HCT116 (cell line): ENCODE results near the gene FAM50A. TPM values are rescaled to one million over a fixed set of nuclear protein-coding genes. Genes with fewer than 3 reads are reported as not detected.

ENCODE experiments used
- ATAC-seq: fragments of 200-7000 bp; cut with Tn5 transposase; 2 replicates; pipeline ENCODE4 v1.9.1; 2020; ENCODE audit warnings: mild to moderate bottlenecking, moderate library complexity
- BruUV-seq: library from RNA; stranded (reverse); fragments of 400-500 nt; replicated peaks from 2 replicates; lab custom pipeline; 2021; lab: Mats Ljungman, UMichigan
- CTCF ChIA-PET: fragments of 300-600 bp; sonication (Branson Sonifier 250); formaldehyde crosslinking; loops from one replicate; lab custom pipeline; 2021; ENCODE audit warnings: antibody characterized with exemption; lab: Charles Lee
- POLR2A ChIA-PET: fragments of 300-600, 350-600 bp; sonication (Branson Sonifier 250); formaldehyde crosslinking; loops from one replicate; lab custom pipeline; 2021; ENCODE audit warnings: antibody characterized with exemption; lab: Charles Lee
- RAD21 ChIA-PET, 2 experiments: fragments of 300-600 bp; sonication (Branson Sonifier 250); formaldehyde crosslinking; loops; one replicate each; lab custom pipeline; 2023; ENCODE audit warnings: low total read pairs in 2 of 2; ENCODE audit not compliant: uncharacterized antibody in 2 of 2, unreplicated experiment in 2 of 2, low non-redundant PET in 1 of 2; lab: Charles Lee
- DNase-seq: peaks from one replicate; pipeline ENCODE4 v3.0.0-alpha.2; 2010; ENCODE audit warnings: low read depth, low spot score
- H2AFZ ChIP-seq: fragments of 200-600 bp; shearing (Covaris generic), sonication (generic); 2 replicates; pipeline ENCODE4 v1.6.1; 2017; ENCODE audit warnings: low read depth, mixed run types, mixed read lengths, antibody characterized with exemption, low read length; ENCODE audit not compliant: poor library complexity, severe bottlenecking
- H3K27ac ChIP-seq: 2 replicates; pipeline ENCODE4 v1.5.1; 2012; ENCODE audit warnings: low read depth, low read length
- H3K27me3 ChIP-seq: fragments of 200-600 bp; sonication (generic); 2 replicates; pipeline ENCODE4 v1.6.1; 2016; ENCODE audit warnings: mixed run types, low read length, mixed read lengths; ENCODE audit not compliant: insufficient read depth
- H3K36me3 ChIP-seq, 2 experiments: fragments of 200-500 bp in 1 of 2; fragments of 200-600 bp in 1 of 2; sonication (Bioruptor generic) in 1 of 2; sonication (generic) in 1 of 2; 2 replicates each; pipeline versions ENCODE4 v1.5.1 to v1.6.1; 2014 to 2016; ENCODE audit warnings: low read length in 2 of 2, inconsistent platforms in 1 of 2, mixed read lengths in 1 of 2, mixed run types in 1 of 2; ENCODE audit not compliant: insufficient read depth in 2 of 2, control insufficient read depth in 1 of 2
- H3K4me1 ChIP-seq, 2 experiments: fragments of 200-600 bp in 1 of 2; sonication (generic) in 1 of 2; 2 replicates each; pipeline versions ENCODE4 v1.5.1 to v1.6.1; 2012 to 2017; ENCODE audit warnings: low read length in 2 of 2, inconsistent platforms in 1 of 2, mild to moderate bottlenecking in 1 of 2, mixed read lengths in 1 of 2, mixed run types in 1 of 2, moderate library complexity in 1 of 2; ENCODE audit not compliant: insufficient read depth in 2 of 2, control insufficient read depth in 1 of 2
- H3K4me2 ChIP-seq: fragments of 200-600 bp; sonication (generic); 2 replicates; pipeline ENCODE4 v1.6.1; 2017; ENCODE audit warnings: mixed run types, low read length, mixed read lengths
- H3K4me3 ChIP-seq, 2 experiments: fragments of 200-600 bp in 1 of 2; sonication (generic) in 1 of 2; replicated peaks in 1 of 2; 2 replicates each; pipeline ENCODE4 v1.5.1; 2011 to 2016; ENCODE audit warnings: low read length in 2 of 2, control low read depth in 1 of 2, low read depth in 1 of 2, mild to moderate bottlenecking in 1 of 2, mixed read lengths in 1 of 2, mixed run types in 1 of 2
- H3K79me2 ChIP-seq: fragments of 200-600 bp; sonication (generic); 2 replicates; pipeline ENCODE4 v1.6.1; 2017; ENCODE audit warnings: mild to moderate bottlenecking, mixed run types, low read length, moderate library complexity, mixed read lengths; ENCODE audit not compliant: insufficient read depth
- H3K9ac ChIP-seq: fragments of 200-600 bp; sonication (generic); 2 replicates; pipeline ENCODE4 v1.6.1; 2016; ENCODE audit warnings: low read length, mixed read lengths
- H3K9me2 ChIP-seq: fragments of 200-600 bp; sonication (generic), shearing (Covaris generic); 2 replicates; pipeline ENCODE4 v1.6.1; 2017; ENCODE audit warnings: mixed run types, mild to moderate bottlenecking, moderate library complexity; ENCODE audit not compliant: insufficient read depth
- H3K9me3 ChIP-seq, 2 experiments: fragments of 200-500 bp in 1 of 2; fragments of 200-600 bp in 1 of 2; sonication (Bioruptor generic) in 1 of 2; sonication (generic) in 1 of 2; 2 replicates each; pipeline ENCODE4 v1.6.1; 2014 to 2017; ENCODE audit warnings: low read length in 2 of 2, mixed read lengths in 2 of 2, inconsistent platforms in 1 of 2, low read depth in 1 of 2, mild to moderate bottlenecking in 1 of 2, mixed run types in 1 of 2, moderate library complexity in 1 of 2; ENCODE audit not compliant: control insufficient read depth in 1 of 2, insufficient read depth in 1 of 2
- H4K20me1 ChIP-seq: fragments of 200-600 bp; sonication (generic), shearing (Covaris generic); 2 replicates; pipeline ENCODE4 v1.6.1; 2017; ENCODE audit warnings: mixed run types, mild to moderate bottlenecking, moderate library complexity; ENCODE audit not compliant: insufficient read depth
- EGR1 ChIP-seq: IDR thresholded peaks from 2 replicates; pipeline ENCODE4 v1.6.1; 2012; ENCODE audit warnings: low read depth
- ELF1 ChIP-seq: IDR thresholded peaks from 2 replicates; pipeline ENCODE4 v1.6.1; 2012; ENCODE audit warnings: low read depth, borderline replicate concordance
- EZH2 ChIP-seq: fragments of 200-600 bp; sonication (generic); IDR thresholded peaks from 2 replicates; pipeline ENCODE4 v1.6.1; 2017; ENCODE audit warnings: antibody characterized with exemption, mixed run types
- FOSL1 ChIP-seq: IDR thresholded peaks from 2 replicates; pipeline ENCODE4 v1.6.1; 2012; ENCODE audit warnings: low read depth
- POLR2A ChIP-seq: IDR thresholded peaks from 2 replicates; pipeline ENCODE4 v1.7.0; 2011; ENCODE audit warnings: borderline replicate concordance; ENCODE audit not compliant: insufficient read depth, insufficient read length; ENCODE audit errors: extremely low read depth
- POLR2AphosphoS5 ChIP-seq: IDR thresholded peaks from 2 replicates; pipeline ENCODE4 v1.6.1; 2011; ENCODE audit warnings: mild to moderate bottlenecking, low read depth, low read length, moderate library complexity
- intact Hi-C: fragments of 100-400 bp; cut with micrococcal nuclease; formaldehyde crosslinking; loops from 2 replicates; pipeline ENCODE4 v1.10.0; 2022
- total RNA-seq: library from RNA; stranded (reverse); gene quantifications from one replicate; pipeline ENCODE4 v1.2.1, GENCODE V29; 2021; ENCODE audit not compliant: unreplicated experiment

The FAM50A gene
- total RNA-seq, 1 experiment from 2014 or later = 46.5 TPM

DNA sequence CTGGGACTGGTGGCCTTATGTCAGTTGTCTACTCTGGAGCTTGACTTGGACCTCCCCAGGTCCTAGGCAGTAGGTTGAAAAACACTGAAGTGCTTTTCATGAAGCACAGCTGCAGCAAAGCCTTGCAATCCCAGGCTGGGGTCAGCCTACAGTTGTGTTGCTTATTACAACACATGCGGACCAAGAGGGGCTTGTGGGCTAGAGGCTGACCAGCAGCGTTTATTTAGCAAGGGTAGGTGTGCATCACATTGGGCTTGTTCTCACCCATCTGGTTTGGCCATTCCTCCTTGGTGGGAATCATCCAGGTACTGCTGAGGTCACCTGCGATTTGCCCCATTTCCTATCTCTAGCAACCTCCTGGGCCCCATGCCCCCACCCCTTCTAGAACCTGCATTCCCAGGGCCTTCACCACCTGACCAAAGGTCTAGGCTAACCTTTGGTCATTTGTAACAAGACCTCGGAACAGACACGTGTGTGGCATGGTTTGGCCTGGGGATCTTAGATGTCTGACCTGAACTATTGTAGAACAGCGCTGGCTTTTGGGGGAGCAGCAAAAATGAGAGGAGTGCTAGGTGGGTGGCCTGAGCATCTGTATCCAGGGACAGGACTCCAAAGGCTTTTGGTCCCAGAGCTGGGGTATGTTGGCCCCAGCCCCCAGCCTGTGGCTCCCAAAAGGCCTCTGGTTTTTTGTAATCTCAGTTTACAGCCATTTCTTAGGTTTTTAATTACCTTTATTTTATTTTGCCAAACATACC lies 42.7 kb upstream of the FAM50A start:
- TF ChIP-seq POLR2A = peak; percentile 74
- TF ChIP-seq ELF1 = no peak
- peak; percentile 78 for TF ChIP-seq POLR2AphosphoS5
- no peak for TF ChIP-seq EZH2
- TF ChIP-seq EGR1 = no peak
- Histone ChIP-seq H4K20me1 (no peaks in the 10 kb centered on the region), H3K4me3 (no peak overlapping the region), H3K9me3 (no peaks in the 10 kb centered on the region), H3K36me3 (peaks cover 0 to 27% of the 10 kb centered on the region in 2 experiments; a peak in 1 of 4 replicates), H3K4me2 (no peak overlapping the region), H2AFZ (no peak overlapping the region), H3K27ac (peak overlapping the region; percentile 45; the same call in 1 of the 2 replicates), H3K4me1 (peaks cover 0 to 21% of the 10 kb centered on the region in 2 experiments; a peak in 2 of 4 replicates), H3K79me2 (peaks cover 19% of the 10 kb centered on the region), H3K27me3 (no peaks in the 10 kb centered on the region), H3K9me2 (no peaks in the 10 kb centered on the region), H3K9ac (no peak overlapping the region)
- RAD21 ChIA-PET = no interaction called here
- POLR2A ChIA-PET = interaction anchor here (2.8 kb wide), 1 partner anchor 8 kb away, joined by 10 read pairs; the partner anchor contains the start of gene DNASE1L1
- intact Hi-C loops = no loop called here
- ATAC-seq (peak; percentile 14), DNase-seq (no peak)
- CTCF ChIA-PET = no interaction called here
- no TSS peak for BruUV-seq

DNA sequence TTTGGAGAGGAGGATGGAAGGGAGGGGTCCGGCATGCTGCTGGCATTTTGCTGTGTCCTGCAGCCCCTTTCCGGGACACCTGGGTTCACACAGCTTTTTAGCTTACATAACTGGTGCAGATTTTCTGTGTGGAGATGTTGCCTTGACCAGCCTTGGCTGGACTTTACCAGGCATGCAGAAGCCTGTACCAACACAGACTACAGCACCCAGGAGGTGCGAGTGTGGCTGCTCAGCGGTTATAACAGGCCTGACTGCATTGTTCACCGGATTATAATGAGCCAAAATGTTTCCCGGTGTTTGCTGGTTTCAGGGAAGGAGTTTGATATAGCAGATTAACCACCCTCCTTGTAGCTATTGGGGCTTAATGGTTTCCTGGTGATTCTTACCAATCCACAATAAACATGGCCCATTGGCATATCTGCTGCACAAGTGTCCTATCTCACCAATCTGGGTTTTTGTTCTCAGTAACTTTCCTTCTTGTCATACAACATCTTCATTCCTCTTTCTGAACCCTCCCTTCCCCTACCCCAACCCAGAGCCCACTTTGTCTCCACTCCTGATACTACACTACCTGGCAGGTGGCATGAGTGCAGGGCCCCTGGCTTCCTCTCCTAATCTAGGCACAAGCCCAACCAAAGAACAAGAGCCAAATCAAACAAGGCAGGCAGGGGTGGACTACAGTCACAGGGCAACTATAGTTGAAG lies 41.9 kb upstream of the FAM50A start:
- ChIA-PET RAD21 (no interaction called here), POLR2A (no interaction called here), CTCF (no interaction called here)
- Histone ChIP-seq H3K4me3 (no peak overlapping the region), H3K27ac (no peak overlapping the region; the same call in none of the 2 replicates), H3K9me3 (no peaks in the 10 kb centered on the region), H3K9me2 (no peaks in the 10 kb centered on the region), H3K79me2 (peaks cover 19% of the 10 kb centered on the region), H3K27me3 (no peaks in the 10 kb centered on the region), H4K20me1 (no peaks in the 10 kb centered on the region), H3K4me2 (no peak overlapping the region), H2AFZ (no peak overlapping the region), H3K9ac (no peak overlapping the region), H3K4me1 (peaks cover 0 to 19% of the 10 kb centered on the region in 2 experiments; a peak in 2 of 4 replicates), H3K36me3 (peaks cover 0 to 27% of the 10 kb centered on the region in 2 experiments; a peak in 1 of 4 replicates)
- BruUV-seq = no TSS peak
- intact Hi-C loops = no loop called here
- ATAC-seq (no peak), DNase-seq (no peak)
- no peak for TF ChIP-seq EGR1
- no peak for TF ChIP-seq FOSL1
